Brain pericyte (primary cell): ENCODE measurements around the gene FOXN1.
"Not testable (repeated sequence)": the region's sequence is repeated elsewhere in the genome, so short reads cannot be mapped to it uniquely, and the experiment has no call there.

Experiments
- DNase-seq: peaks from one replicate; pipeline ENCODE4 v3.0.0-alpha.2; 2012; ENCODE audit warnings: low read depth, low spot score

FOXN1 gene

GRCh38 chr17:28573040-28573380 lies 66.9 kb downstream of the FOXN1 start:
- no peak for DNase-seq

GRCh38 chr17:28573521-28573920 lies 67.4 kb downstream of the FOXN1 start:
- no peak for DNase-seq

GRCh38 chr17:28573966-28574480 lies 67.9 kb downstream of the FOXN1 start:
- DNase-seq: no peak

- DNase-seq: no peak
Observed at GRCh38 chr17:28574526-28574925, 68.4 kb downstream of the FOXN1 start.

DNA sequence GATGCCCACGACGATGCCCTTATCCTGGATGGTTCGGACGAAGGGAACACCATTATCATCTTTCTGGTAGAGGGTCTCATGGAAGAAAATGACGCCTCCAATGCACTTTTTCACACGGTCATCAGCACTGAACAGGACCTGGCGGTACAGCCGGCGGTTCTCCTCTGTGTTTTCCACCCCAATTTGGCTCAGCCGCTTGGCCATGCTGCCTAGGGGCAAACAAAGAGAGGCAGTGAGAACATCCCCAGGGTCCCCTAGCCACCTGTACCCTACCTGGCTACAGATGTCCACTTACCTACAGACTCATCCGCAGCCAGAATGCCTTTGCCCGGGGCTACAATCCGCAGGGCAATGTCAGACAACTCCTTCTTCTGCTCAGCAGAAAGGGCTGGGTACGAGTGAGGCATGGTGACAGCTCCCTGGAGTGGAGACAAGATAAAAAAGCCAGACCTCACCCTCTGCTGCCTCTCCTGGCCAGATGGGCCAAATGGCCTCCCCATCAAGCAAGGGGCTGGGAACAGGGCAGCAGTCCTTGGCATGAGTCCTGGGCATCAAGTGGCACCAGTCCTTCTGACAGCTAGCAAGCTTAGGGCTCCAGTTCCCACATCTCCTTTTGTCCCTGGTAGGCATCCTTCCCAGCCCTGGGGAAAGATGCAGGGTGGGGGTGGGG lies 69.1 kb downstream of the FOXN1 start:
- DNase-seq: no peak

DNA sequence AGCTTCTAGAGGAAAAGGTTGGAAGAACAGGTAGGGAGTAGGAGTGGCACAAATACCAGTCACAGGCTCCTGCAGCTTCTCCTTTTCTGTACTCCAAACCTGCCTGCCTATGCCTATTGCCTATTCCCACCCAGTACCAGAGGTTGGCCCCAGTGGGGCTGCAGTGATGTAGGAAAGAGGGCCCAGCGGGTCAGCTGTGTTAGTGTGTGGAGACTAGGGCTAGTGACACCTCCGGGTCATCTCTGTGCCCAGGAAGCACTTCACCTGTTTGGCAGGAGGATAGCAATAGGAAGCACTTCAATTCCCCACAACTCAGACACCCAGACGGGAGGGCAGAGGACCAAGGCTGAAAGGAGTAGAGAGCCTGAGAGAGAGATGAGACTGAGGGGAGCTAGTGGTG lies 69.9 kb downstream of the FOXN1 start:
- not testable (repeated sequence) for DNase-seq

GRCh38 chr17:28576758-28577465 lies 70.8 kb downstream of the FOXN1 start, which contains the start of gene ALDOC:
Gene ALDOC (minus strand): TSS chr17:28576895. CDS start chr17:28575532, 1,363 bp downstream.
- DNase-seq: peak; percentile 60

DNA sequence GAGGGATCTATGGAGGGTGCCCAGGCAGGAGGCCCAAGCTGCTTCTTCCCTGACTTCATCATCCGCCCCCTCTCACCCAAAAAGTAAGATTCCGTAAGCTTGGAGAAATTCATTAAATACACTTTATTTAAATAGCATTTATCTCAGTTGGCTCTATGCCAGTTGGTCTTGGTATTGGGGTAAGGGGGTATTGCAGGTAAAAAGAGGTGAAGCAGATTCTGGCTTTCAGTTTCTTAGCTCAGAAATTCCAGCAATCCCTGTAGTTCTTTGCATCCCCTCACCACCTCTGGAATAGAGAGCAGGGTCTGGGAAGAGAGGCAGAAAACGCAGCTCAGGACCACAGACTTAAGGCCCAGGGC lies 71.3 kb downstream of the FOXN1 start:
- no peak for DNase-seq

DNA sequence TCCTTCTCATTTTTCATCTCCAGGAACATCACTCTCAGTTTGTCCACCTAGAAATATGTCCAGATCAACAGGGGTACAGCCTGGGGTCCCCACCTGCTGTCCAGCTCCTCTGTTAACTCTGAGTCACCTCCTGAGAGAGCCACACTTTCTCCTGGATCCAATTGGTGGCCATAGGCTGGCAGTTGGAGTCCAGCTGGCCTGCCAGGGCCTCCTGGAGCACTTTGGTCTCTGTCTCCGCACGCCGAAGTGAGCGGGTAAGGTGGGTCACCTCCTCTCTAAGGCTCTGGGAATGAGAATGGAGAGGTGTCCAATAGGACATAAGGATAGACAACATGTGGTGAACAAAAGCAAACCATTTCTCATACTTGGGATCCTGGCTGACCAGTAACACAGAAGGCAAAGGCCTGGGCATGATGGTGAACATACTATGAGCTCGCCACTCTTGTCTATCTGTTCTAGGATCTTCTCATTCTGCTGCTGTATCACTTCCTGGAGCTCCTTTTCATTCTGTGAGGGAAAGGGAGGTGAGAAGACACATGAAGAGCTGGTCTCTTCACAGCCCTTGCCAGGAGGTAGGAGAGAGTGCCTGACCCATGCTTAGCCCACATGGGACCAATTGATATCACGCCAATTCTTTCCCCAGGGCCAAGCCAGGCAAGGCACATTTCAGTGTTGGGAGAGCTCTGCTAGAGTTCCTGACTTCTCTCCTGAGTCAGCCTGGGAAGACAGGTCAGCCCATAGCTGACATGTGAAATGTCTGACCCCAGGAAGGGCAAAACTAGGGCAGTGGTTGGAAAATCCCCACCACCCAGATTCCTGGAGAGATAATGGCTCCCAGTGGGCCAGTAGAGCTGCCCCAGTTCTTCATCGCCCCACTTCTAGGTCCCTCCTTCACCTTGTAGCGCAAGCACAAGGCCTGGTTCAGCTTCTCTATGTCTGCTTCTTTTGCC lies 72.4 kb downstream of the FOXN1 start:
- no peak for DNase-seq

GRCh38 chr17:28579526-28579925 lies 73.4 kb downstream of the FOXN1 start:
- DNase-seq: no peak

GRCh38 chr17:28580959-28581358 lies 74.8 kb downstream of the FOXN1 start:
- DNase-seq: no peak

DNA sequence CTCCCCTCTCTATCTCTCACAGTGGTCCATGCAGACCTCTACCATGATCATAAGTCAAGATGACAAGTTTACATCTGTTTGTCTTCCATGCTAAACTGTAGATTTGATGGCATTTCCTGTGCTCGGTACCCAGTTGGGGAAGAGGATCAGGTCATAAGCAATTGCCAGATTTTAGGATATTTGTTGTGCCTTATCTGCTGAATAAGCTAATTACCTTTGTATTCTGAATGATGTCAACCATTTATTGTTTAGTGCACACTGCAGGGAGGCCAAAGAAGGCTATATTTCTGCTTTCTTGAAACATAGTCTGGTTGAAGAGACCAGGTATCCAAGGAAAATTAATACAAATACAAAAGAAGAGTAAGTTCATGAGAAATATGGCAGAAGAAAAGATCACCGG lies 76.4 kb downstream of the FOXN1 start:
- no peak for DNase-seq

DNA sequence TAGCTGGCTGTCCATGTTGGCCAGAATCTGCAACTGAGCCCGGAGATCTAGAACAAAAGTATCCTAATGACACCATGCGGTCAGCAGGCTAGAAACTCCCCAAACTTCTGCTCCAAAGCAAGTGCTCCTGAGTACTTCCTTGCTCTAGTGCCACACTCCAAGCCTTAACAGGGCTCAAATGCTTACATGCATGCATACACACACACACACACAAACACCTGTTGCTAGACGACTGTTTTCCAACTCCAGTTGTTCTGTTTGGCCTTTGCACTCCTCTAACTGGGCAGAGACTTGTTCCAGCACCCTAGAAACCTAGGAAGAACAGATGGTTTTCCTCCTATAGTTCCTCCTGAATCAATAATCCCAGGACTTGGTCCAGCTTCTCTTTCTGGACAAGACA lies 78.3 kb downstream of the FOXN1 start:
- DNase-seq: no peak

DNA sequence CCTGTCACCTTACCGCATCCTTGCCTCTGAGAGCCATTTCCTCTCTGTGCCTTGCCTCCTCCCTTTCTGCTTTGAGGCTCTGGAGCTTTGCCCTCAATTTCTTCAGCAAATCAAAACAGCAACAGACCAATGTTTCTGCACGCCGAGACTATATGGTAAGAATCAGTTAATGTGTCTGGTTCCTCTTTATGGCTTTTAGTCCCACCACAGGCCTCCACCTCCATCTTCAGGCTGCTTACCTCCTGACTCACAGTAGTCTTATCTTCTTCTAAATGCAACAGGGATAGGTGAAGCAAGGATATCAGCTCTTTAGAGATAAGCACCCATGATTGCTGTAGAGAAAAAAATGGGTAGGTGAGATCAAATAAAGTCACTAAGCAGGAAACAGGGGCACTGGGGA lies 79.7 kb downstream of the FOXN1 start:
- DNase-seq: no peak
